HL-60 (cell line): ENCODE measurements around the gene OSR1.

Source experiments
- DNase-seq, 2 experiments: peaks; one replicate each; pipeline ENCODE4 v3.0.0-alpha.2; 2010 to 2020; ENCODE audit warnings: low read depth in 1 of 2, low spot score in 1 of 2
- H3K27ac ChIP-seq: fragments of 250-450 bp; sonication (Bioruptor Pico); replicated peaks from 2 replicates; pipeline ENCODE4 v1.5.1; 2020; ENCODE audit warnings: mild to moderate bottlenecking, moderate library complexity
- H3K27me3 ChIP-seq: fragments of 250-450 bp; sonication (Bioruptor Pico); 2 replicates; pipeline ENCODE4 v1.5.1; 2021; ENCODE audit warnings: mild to moderate bottlenecking, moderate library complexity; ENCODE audit not compliant: insufficient read depth, poor library complexity, severe bottlenecking
- H3K4me3 ChIP-seq: replicated peaks from 2 replicates; pipeline ENCODE4 v1.5.1; 2011; ENCODE audit warnings: mild to moderate bottlenecking, control low read depth, low read length; ENCODE audit not compliant: insufficient read depth
- CTCF ChIP-seq: IDR thresholded peaks from one replicate; pipeline ENCODE4 v1.5.1; 2011; ENCODE audit warnings: low read length, control low read depth, inconsistent platforms; ENCODE audit not compliant: insufficient read depth
- GABPA ChIP-seq: IDR thresholded peaks from 2 replicates; pipeline ENCODE4 v1.6.1; 2012; ENCODE audit warnings: low read depth
- POLR2AphosphoS5 ChIP-seq: IDR thresholded peaks from 2 replicates; pipeline ENCODE4 v1.6.1; 2012; ENCODE audit warnings: low read depth
- REST ChIP-seq: IDR thresholded peaks from 2 replicates; pipeline ENCODE4 v1.6.1; 2012; ENCODE audit warnings: low read depth; ENCODE audit not compliant: insufficient replicate concordance
- SPI1 ChIP-seq: IDR thresholded peaks from 2 replicates; pipeline ENCODE4 v1.6.1; 2012; ENCODE audit warnings: low read depth, mild to moderate bottlenecking, borderline replicate concordance

The OSR1 gene

GRCh38 chr2:19353721-19354050 is 4.7 kb downstream of the OSR1 start:
- H3K27me3 ChIP-seq: peaks cover 77% of the 10 kb centered on the region
- no peak for TF ChIP-seq GABPA
- TF ChIP-seq REST: no peak
- TF ChIP-seq POLR2AphosphoS5: no peak
- no peak for TF ChIP-seq SPI1
- TF ChIP-seq CTCF: no peak
- H3K4me3 ChIP-seq: no peak overlapping the region
- no peak for DNase-seq
- no peak overlapping the region for H3K27ac ChIP-seq

- no peak for TF ChIP-seq REST
- TF ChIP-seq POLR2AphosphoS5: no peak
- no peak for TF ChIP-seq CTCF
- no peak for TF ChIP-seq GABPA
- no peak for TF ChIP-seq SPI1
- DNase-seq: no peak
- peaks cover 74% of the 10 kb centered on the region for H3K27me3 ChIP-seq
- no peak overlapping the region for H3K4me3 ChIP-seq
- no peak overlapping the region for H3K27ac ChIP-seq
Measured at GRCh38 chr2:19352946-19353720, 5.3 kb downstream of the OSR1 start.

GRCh38 chr2:19351899-19352697 is 6.3 kb downstream of the OSR1 start:
- TF ChIP-seq CTCF: no peak
- no peak for TF ChIP-seq POLR2AphosphoS5
- no peak for TF ChIP-seq GABPA
- no peak for TF ChIP-seq SPI1
- no peak for TF ChIP-seq REST
- no peak overlapping the region for H3K4me3 ChIP-seq
- H3K27ac ChIP-seq: no peak overlapping the region
- H3K27me3 ChIP-seq: peaks cover 64% of the 10 kb centered on the region
- DNase-seq: no peak
